ENCODE measurements around the gene KCNRG. TPM values are rescaled to one million over a fixed set of nuclear protein-coding genes. Genes with fewer than 3 reads are reported as not detected.

The KCNRG gene
- total and polyA plus RNA-seq, 7 donors = 0.42 to 3.4 (median 2.5) TPM; not detected in 4

- H3K36me3 ChIP-seq = no peaks in the 10 kb centered on the region
- no peak overlapping the region for H3K4me3 ChIP-seq
- no peaks in the 10 kb centered on the region for H3K9me3 ChIP-seq
- peak; percentile 79 for DNase-seq
- H3K27ac ChIP-seq = no peak overlapping the region
- TF ChIP-seq POLR2A (IDR thresholded peaks at IDR 0.05) = no peak
- TF ChIP-seq, protein P1, sequence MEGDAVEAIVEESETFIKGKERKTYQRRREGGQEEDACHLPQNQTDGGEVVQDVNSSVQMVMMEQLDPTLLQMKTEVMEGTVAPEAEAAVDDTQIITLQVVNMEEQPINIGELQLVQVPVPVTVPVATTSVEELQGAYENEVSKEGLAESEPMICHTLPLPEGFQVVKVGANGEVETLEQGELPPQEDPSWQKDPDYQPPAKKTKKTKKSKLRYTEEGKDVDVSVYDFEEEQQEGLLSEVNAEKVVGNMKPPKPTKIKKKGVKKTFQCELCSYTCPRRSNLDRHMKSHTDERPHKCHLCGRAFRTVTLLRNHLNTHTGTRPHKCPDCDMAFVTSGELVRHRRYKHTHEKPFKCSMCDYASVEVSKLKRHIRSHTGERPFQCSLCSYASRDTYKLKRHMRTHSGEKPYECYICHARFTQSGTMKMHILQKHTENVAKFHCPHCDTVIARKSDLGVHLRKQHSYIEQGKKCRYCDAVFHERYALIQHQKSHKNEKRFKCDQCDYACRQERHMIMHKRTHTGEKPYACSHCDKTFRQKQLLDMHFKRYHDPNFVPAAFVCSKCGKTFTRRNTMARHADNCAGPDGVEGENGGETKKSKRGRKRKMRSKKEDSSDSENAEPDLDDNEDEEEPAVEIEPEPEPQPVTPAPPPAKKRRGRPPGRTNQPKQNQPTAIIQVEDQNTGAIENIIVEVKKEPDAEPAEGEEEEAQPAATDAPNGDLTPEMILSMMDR (IDR thresholded peaks at IDR 0.05) = peak; percentile 57 to 87 (median 78)
- no peaks in the 10 kb centered on the region for H3K27me3 ChIP-seq
- no peaks in the 10 kb centered on the region for H3K4me1 ChIP-seq
- intact Hi-C loops (cut with DNase I) = loop anchor here (2.0 to 5.0 kb wide), 5 partner anchors 111 to 1094 kb away; no protein-coding TSS in a partner anchor
- 39 to 57% methylated on average over 8 of the region's 8 CpGs for WGBS, 2 donors
Observed at GRCh38 chr13:49976314-49977258, 38.7 kb upstream of the KCNRG start.

GRCh38 chr13:49977992-49978391, 37.3 kb upstream of the KCNRG start:
- 88 to 90% methylated on average over 3 of the region's 3 CpGs for WGBS, 2 donors
- Histone ChIP-seq H3K9me3 (no peaks in the 10 kb centered on the region), H3K4me3 (no peak overlapping the region), H3K36me3 (no peaks in the 10 kb centered on the region), H3K27me3 (no peaks in the 10 kb centered on the region), H3K4me1 (no peaks in the 10 kb centered on the region), H3K27ac (no peak overlapping the region)
- intact Hi-C loops (cut with DNase I) = loop anchor here (2.0 to 5.0 kb wide), 5 partner anchors 109 to 1093 kb away; no protein-coding TSS in a partner anchor
- TF ChIP-seq, protein P1 (IDR thresholded peaks at IDR 0.05) = no peak
- no peak for DNase-seq

DNA sequence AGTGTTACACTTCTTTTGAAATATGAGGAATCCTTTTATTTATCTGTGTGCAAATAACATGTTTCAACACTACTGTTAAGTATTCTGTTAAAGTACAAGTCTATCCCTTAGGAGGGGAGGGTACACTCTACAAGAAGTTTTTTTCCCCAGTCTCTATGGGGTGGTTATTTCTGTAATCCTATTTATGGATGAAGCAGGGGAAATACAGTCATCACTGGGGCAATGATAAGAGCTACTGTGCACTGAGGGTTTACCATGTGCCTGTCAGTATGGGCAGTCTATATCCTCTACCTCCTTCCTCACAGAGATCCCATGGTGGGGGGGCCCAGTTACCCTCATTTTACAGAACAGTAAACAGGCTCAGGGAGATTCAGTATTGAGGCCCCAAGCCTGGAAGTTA, 35.0 kb upstream of the KCNRG start:
- intact Hi-C loops (cut with DNase I) = no loop called here
- no peaks in the 10 kb centered on the region for H3K4me1 ChIP-seq
- DNase-seq = no peak
- no peak overlapping the region for H3K4me3 ChIP-seq
- no peak overlapping the region for H3K27ac ChIP-seq
- no peaks in the 10 kb centered on the region for H3K9me3 ChIP-seq
- H3K36me3 ChIP-seq = no peaks in the 10 kb centered on the region
- TF ChIP-seq, protein P1 (IDR thresholded peaks at IDR 0.05) = no peak
- TF ChIP-seq POLR2A (IDR thresholded peaks at IDR 0.05) (no peak), EP300 (IDR thresholded peaks at IDR 0.05) (no peak), POLR2AphosphoS5 (IDR thresholded peaks at IDR 0.05) (no peak)
- no peaks in the 10 kb centered on the region for H3K27me3 ChIP-seq

- Histone ChIP-seq H3K4me1 (no peaks in the 10 kb centered on the region), H3K9me3 (no peaks in the 10 kb centered on the region), H3K27me3 (no peaks in the 10 kb centered on the region), H3K4me3 (no peak overlapping the region), H3K27ac (no peak overlapping the region), H3K36me3 (no peaks in the 10 kb centered on the region)
- TF ChIP-seq EP300 (IDR thresholded peaks at IDR 0.05) (no peak), POLR2AphosphoS5 (IDR thresholded peaks at IDR 0.05) (no peak), POLR2A (IDR thresholded peaks at IDR 0.05) (no peak)
- TF ChIP-seq, protein P1 (IDR thresholded peaks at IDR 0.05) = no peak
- intact Hi-C loops (cut with DNase I) = no loop called here
- DNase-seq = no peak
- WGBS, 2 donors = 63 to 89% methylated on average over 2 of the region's 2 CpGs
Observed at GRCh38 chr13:49985129-49985528, 30.1 kb upstream of the KCNRG start.

Measured in sigmoid colon (tissue), 7 donors.